Gastrocnemius medialis (tissue), 4 donors: ENCODE data around the gene FMNL3. TPM values are rescaled to one million over a fixed set of nuclear protein-coding genes. Genes with fewer than 3 reads are reported as not detected.

Experiments used
- ATAC-seq, 2 donors: fragments of 150-250 bp; one replicate each; pipeline ENCODE4 v1.9.1; 2016
- DNase-seq, 2 donors: peaks; one replicate each; pipeline ENCODE4 v3.0.0-alpha.2; 2019
- H3K27ac ChIP-seq, 4 donors: fragments of 200-600 bp; sonication (generic); 1 replicate in 1 of 4; 2 replicates in 3 of 4; pipeline ENCODE4 v1.5.1; 2016 to 2018; ENCODE audit warnings: mild to moderate bottlenecking in 2 of 4, moderate library complexity in 1 of 4
- H3K27me3 ChIP-seq, 3 donors: fragments of 200-600 bp; sonication (generic) in 2 of 3; 1 replicate in 1 of 3; 2 replicates in 2 of 3; pipeline versions ENCODE4 v1.5.1 to v1.6.0; 2016 to 2019; ENCODE audit warnings: mild to moderate bottlenecking in 1 of 3, moderate library complexity in 1 of 3
- H3K36me3 ChIP-seq, 2 donors: fragments of 200-600 bp; sonication (generic) in 1 of 2; one replicate each; pipeline ENCODE4 v1.5.1; 2017 to 2018
- H3K4me1 ChIP-seq, 2 donors: fragments of 200-600 bp; sonication (generic) in 1 of 2; one replicate each; pipeline ENCODE4 v1.5.1; 2016 to 2017; ENCODE audit warnings: mild to moderate bottlenecking in 2 of 2
- H3K4me3 ChIP-seq, 4 donors: fragments of 200-600 bp; sonication (generic) in 3 of 4; 1 replicate in 1 of 4; 2 replicates in 3 of 4; pipeline ENCODE4 v1.5.1; 2016 to 2019; ENCODE audit warnings: mild to moderate bottlenecking in 2 of 4
- H3K9me3 ChIP-seq, 3 donors: fragments of 200-600 bp; sonication (generic) in 2 of 3; 1 replicate in 1 of 3; 2 replicates in 2 of 3; pipeline ENCODE4 v1.5.1; 2016 to 2019
- POLR2A ChIP-seq, 2 donors: fragments of 450-650 bp; IDR thresholded peaks; one replicate each; pipeline ENCODE4 v1.6.1; 2017; ENCODE audit warnings: antibody characterized with exemption in 2 of 2, mild to moderate bottlenecking in 2 of 2, moderate library complexity in 2 of 2
- in situ Hi-C, 4 donors: fragments of 200-750 bp; cut with MboI; loops; one replicate each; pipeline versions ENCODE4 v1.15.0 to v1.8.0; 2017; ENCODE audit warnings: low sequenced_read_pairs in 4 of 4
- intact Hi-C: fragments of 100-400 bp; cut with DNase I; formaldehyde crosslinking; loops from one replicate; pipeline ENCODE4 v1.15.1; 2023; ENCODE audit warnings: low total_unique reads
- total RNA-seq, 4 donors: library from RNA; depleted of rRNA; stranded (reverse); fragments of >200 nt; gene quantifications; one replicate each; pipeline versions ENCODE4 v1.1.0 to v1.2.3, GENCODE V29; 2016
- TF ChIP-seq, protein P1 (sequence below), 5 experiments: fragments of 450-650 bp in 3 of 5; fragments of 200-600 bp in 2 of 5; sonication (generic) in 2 of 5; IDR thresholded peaks in 4 of 5; conservative IDR thresholded peaks in 1 of 5; 1 replicate in 4 of 5; 2 replicates in 1 of 5; pipeline ENCODE4 v1.5.1; 2016 to 2019; ENCODE audit warnings: antibody characterized with exemption in 5 of 5, mild to moderate bottlenecking in 3 of 5, moderate library complexity in 3 of 5

Gene FMNL3
- total RNA-seq, 4 donors from 2014 or later, result 2.0 to 5.5 (median 4.9) TPM

DNA sequence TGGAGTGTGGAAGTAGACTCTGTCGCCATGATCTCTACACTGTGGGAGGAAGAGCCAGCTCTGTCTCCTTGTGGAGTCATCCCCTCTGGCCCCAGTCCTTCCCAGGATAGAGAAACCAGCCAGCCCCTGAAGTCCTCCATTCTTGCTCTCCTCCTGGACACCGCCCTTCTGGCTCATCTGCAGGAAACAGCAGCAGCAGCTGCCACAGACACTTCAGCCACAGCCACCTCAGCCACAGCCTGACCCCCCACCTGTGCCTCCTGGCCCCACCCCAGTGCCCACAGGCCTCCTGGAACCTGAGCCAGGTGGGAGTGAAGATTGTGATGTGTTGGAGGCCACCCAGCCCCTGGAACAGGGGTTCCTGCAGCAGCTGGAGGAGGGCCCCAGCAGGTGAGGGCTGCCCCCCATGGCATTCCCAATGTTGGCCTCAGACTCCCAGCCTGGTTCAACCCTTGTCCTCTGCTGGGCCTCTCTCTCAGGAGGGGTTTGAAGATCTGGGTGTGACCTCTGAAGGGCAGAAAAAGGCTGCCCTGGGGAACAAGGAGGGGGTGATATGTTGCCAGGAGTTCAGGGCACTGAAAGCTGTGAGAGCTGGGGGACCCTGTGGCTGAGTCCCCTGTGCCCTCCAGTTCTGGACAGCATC lies 73.4 kb downstream of the FMNL3 start:
- Histone ChIP-seq H3K27ac (no peak overlapping the region), H3K4me1 (peaks cover 5 to 11% of the 10 kb centered on the region in 2 donors), H3K9me3 (no peaks in the 10 kb centered on the region), H3K27me3 (no peaks in the 10 kb centered on the region), H3K4me3 (no peak overlapping the region), H3K36me3 (peaks cover 0 to 23% of the 10 kb centered on the region in 2 donors)
- intact Hi-C loops, result no loop called here
- no peak for TF ChIP-seq POLR2A (IDR thresholded peaks at IDR 0.05)
- TF ChIP-seq, protein P1, sequence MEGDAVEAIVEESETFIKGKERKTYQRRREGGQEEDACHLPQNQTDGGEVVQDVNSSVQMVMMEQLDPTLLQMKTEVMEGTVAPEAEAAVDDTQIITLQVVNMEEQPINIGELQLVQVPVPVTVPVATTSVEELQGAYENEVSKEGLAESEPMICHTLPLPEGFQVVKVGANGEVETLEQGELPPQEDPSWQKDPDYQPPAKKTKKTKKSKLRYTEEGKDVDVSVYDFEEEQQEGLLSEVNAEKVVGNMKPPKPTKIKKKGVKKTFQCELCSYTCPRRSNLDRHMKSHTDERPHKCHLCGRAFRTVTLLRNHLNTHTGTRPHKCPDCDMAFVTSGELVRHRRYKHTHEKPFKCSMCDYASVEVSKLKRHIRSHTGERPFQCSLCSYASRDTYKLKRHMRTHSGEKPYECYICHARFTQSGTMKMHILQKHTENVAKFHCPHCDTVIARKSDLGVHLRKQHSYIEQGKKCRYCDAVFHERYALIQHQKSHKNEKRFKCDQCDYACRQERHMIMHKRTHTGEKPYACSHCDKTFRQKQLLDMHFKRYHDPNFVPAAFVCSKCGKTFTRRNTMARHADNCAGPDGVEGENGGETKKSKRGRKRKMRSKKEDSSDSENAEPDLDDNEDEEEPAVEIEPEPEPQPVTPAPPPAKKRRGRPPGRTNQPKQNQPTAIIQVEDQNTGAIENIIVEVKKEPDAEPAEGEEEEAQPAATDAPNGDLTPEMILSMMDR (IDR thresholded peaks at IDR 0.05 in 4 of 5, conservative IDR thresholded peaks at IDR 0.05 in 1 of 5), result no peak
- ATAC-seq, result no peak
- in situ Hi-C loops, result no loop called here
- no peak for DNase-seq

DNA sequence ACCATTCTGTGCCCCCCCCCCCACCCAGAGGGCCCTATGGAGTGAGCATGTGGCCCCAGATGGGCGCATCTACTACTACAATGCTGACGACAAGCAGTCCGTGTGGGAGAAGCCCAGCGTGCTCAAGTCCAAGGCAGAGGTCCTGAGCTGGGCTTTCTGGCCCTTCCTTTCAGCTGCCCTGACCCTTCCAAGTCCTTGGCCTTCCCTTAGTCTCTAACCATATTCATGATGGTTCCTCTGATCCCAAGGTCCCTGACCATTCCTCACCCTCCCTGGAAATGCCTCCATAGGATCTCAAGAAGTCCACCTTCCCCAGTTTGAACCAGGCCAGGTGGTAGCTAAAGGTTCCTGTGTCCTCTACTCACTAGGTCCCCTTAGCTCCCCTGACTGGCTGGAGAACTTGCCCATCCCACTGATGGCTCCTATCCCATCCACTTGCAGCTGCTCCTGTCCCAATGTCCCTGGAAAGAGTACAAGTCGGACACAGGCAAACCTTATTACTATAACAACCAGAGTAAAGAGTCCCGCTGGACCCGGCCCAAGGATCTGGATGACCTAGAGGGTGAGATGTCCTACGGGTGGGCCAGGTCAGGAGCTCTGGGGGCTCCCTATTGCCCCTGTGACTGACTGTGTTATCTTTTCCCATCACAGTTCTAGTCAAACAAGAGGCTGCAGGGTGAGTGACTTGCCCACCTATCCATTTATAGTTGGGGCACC lies 74.1 kb downstream of the FMNL3 start:
- in situ Hi-C loops, result no loop called here
- peaks cover 0 to 21% of the 10 kb centered on the region in 2 donors for H3K36me3 ChIP-seq
- TF ChIP-seq POLR2A (IDR thresholded peaks at IDR 0.05), result no peak
- TF ChIP-seq, protein P1 (IDR thresholded peaks at IDR 0.05 in 4 of 5, conservative IDR thresholded peaks at IDR 0.05 in 1 of 5), result no peak
- no peak overlapping the region for H3K27ac ChIP-seq
- H3K4me3 ChIP-seq, result no peak overlapping the region
- DNase-seq (no peak), ATAC-seq (no peak)
- no peaks in the 10 kb centered on the region for H3K9me3 ChIP-seq
- H3K4me1 ChIP-seq, result peaks cover 5 to 11% of the 10 kb centered on the region in 2 donors
- H3K27me3 ChIP-seq, result no peaks in the 10 kb centered on the region
- intact Hi-C loops, result no loop called here

- in situ Hi-C loops, result no loop called here
- TF ChIP-seq, protein P1 (IDR thresholded peaks at IDR 0.05 in 4 of 5, conservative IDR thresholded peaks at IDR 0.05 in 1 of 5), result no peak
- TF ChIP-seq POLR2A (IDR thresholded peaks at IDR 0.05), result no peak
- Histone ChIP-seq H3K27me3 (no peaks in the 10 kb centered on the region), H3K4me1 (peaks cover 5 to 8% of the 10 kb centered on the region in 2 donors), H3K4me3 (no peak overlapping the region), H3K9me3 (no peaks in the 10 kb centered on the region), H3K36me3 (peaks cover 0 to 15% of the 10 kb centered on the region in 2 donors), H3K27ac (no peak overlapping the region)
- no peak for ATAC-seq
- DNase-seq, result no peak
- intact Hi-C loops, result no loop called here
These were observed 74.8 kb downstream of the FMNL3 start for GRCh38 chr12:49632401-49632800.

DNA sequence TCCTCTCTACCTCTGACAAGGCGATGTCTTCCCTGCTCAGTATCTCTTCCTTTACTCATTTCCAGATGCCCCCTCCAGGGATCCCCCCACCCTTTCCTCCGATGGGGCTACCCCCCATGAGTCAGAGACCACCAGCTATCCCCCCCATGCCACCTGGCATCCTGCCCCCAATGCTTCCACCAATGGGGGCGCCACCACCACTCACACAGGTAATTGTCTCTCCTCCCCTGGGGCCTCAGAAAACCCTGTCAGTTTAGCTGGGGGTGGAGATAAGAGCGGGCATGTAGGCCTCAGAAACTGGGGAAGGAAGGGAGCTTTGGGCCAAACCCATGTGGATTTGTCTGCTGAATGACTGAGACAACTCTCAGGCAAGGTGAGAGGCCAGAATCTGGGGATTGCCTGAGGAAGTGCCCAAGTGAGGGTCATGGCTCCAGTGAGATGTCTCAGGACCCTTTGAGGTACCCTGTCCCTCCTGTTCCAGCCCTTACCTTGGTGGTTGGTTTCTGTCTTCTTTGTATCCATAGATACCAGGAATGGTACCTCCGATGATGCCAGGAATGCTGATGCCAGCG lies 75.8 kb downstream of the FMNL3 start:
- H3K4me1 ChIP-seq, result peaks cover 0 to 2% of the 10 kb centered on the region in 2 donors
- in situ Hi-C loops, result no loop called here

More for the DNA sequence above, 75.8 kb downstream of the FMNL3 start:
- TF ChIP-seq POLR2A (IDR thresholded peaks at IDR 0.05), result no peak
- TF ChIP-seq, protein P1 (IDR thresholded peaks at IDR 0.05 in 4 of 5, conservative IDR thresholded peaks at IDR 0.05 in 1 of 5), result no peak
- Histone ChIP-seq H3K4me3 (no peak overlapping the region), H3K27ac (no peak overlapping the region), H3K9me3 (no peaks in the 10 kb centered on the region), H3K27me3 (no peaks in the 10 kb centered on the region), H3K36me3 (peaks cover 0 to 15% of the 10 kb centered on the region in 2 donors)
- DNase-seq (no peak), ATAC-seq (no peak)
- intact Hi-C loops, result no loop called here
